ENCODE results near the gene EIF6.

DNA sequence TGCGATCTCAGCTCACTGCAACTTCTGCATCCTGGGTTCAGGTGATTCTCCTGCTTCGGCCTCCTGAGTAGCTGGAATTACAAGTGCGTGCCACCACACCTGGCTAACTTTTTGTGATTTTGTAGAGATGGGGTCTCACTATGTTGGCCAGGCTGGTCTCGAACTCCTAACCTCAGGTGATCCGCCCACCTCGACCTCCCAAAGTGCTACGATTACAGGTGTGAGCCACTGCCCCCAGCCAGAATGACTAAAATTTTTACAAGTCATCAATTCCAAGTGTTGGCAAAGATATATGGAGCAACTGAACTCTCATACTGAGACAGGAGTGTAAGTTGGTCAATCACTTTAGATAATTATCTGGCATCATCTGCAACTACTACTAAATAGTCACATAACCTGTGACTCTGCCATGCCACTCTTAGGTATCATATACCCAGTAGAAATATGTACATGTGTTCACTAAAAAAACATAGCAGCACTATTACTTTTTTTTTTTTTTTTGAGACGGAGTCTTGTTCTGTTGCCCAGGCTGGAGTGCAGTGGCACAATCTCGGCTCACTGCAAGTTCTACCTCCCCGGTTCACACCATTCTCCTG is 3.0 kb downstream of the EIF6 start:
- TF ChIP-seq, protein P1, sequence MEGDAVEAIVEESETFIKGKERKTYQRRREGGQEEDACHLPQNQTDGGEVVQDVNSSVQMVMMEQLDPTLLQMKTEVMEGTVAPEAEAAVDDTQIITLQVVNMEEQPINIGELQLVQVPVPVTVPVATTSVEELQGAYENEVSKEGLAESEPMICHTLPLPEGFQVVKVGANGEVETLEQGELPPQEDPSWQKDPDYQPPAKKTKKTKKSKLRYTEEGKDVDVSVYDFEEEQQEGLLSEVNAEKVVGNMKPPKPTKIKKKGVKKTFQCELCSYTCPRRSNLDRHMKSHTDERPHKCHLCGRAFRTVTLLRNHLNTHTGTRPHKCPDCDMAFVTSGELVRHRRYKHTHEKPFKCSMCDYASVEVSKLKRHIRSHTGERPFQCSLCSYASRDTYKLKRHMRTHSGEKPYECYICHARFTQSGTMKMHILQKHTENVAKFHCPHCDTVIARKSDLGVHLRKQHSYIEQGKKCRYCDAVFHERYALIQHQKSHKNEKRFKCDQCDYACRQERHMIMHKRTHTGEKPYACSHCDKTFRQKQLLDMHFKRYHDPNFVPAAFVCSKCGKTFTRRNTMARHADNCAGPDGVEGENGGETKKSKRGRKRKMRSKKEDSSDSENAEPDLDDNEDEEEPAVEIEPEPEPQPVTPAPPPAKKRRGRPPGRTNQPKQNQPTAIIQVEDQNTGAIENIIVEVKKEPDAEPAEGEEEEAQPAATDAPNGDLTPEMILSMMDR (IDR thresholded peaks at IDR 0.05) = no peak
- TF ChIP-seq EZH2 (IDR thresholded peaks at IDR 0.05; ENCODE audit: borderline replicate concordance, insufficient read depth, low read depth, low read length, poor library complexity, severe bottlenecking) = no peak

Measured in B cell (primary cell).